Thyroid gland (tissue), 4 donors: ENCODE measurements around the gene DLGAP4. TPM values are rescaled to one million over a fixed set of nuclear protein-coding genes. Genes with fewer than 3 reads are reported as not detected.

Source experiments
- DNase-seq, 2 donors: peaks; one replicate each; pipeline ENCODE4 v3.0.0-alpha.2; 2019
- H3K27ac ChIP-seq, 3 donors: fragments of 200-600 bp; sonication (generic); 1 replicate in 2 of 3; 2 replicates in 1 of 3; pipeline ENCODE4 v1.5.1; 2016 to 2019; ENCODE audit warnings: mild to moderate bottlenecking in 1 of 3, moderate library complexity in 1 of 3
- H3K27me3 ChIP-seq: fragments of 200-600 bp; sonication (generic); one replicate; pipeline ENCODE4 v1.5.1; 2019
- H3K36me3 ChIP-seq, 2 donors: fragments of 200-600 bp; sonication (generic); one replicate each; pipeline ENCODE4 v1.5.1; 2016 to 2019
- H3K4me1 ChIP-seq, 2 donors: fragments of 200-600 bp; sonication (generic); one replicate each; pipeline ENCODE4 v1.5.1; 2017 to 2019
- H3K4me3 ChIP-seq, 3 donors: fragments of 200-600 bp; sonication (generic); replicated peaks in 1 of 3; 1 replicate in 2 of 3; 2 replicates in 1 of 3; pipeline ENCODE4 v1.5.1; 2016; ENCODE audit warnings: mild to moderate bottlenecking in 1 of 3
- H3K9me3 ChIP-seq: fragments of 200-600 bp; sonication (generic); one replicate; pipeline ENCODE4 v1.5.1; 2017
- CTCF ChIP-seq, 6 experiments: fragments of 200-600 bp in 3 of 6; fragments of 450-650 bp in 3 of 6; sonication (generic) in 3 of 6; IDR thresholded peaks; one replicate each; pipeline ENCODE4 v1.5.1; 2016 to 2019; ENCODE audit warnings: antibody characterized with exemption in 6 of 6, mild to moderate bottlenecking in 2 of 6, inconsistent platforms in 1 of 6, moderate library complexity in 1 of 6
- POLR2A ChIP-seq, 2 donors: fragments of 450-650 bp; IDR thresholded peaks; one replicate each; pipeline ENCODE4 v1.6.1; 2017; ENCODE audit warnings: antibody characterized with exemption in 2 of 2, mild to moderate bottlenecking in 2 of 2, moderate library complexity in 1 of 2
- WGBS, 2 donors: methylation state at CpG; one replicate each; pipeline ENCODE4 v1.1.5; 2017; 5-methylcytosine and 5-hydroxymethylcytosine counted together
- intact Hi-C: fragments of 100-400 bp; cut with DNase I; formaldehyde crosslinking; loops from one replicate; pipeline ENCODE4 v1.15.1; 2023
- total RNA-seq, 4 donors: library from RNA; depleted of rRNA; stranded (reverse); fragments of >200 nt; gene quantifications; one replicate each; pipeline ENCODE4 v1.2.3, GENCODE V29; 2016

DLGAP4 gene
- total RNA-seq, 4 donors from 2014 or later: 29.3 to 52.4 (median 41.5) TPM

- Histone ChIP-seq H3K4me1 (peaks cover 0 to under 1% of the 10 kb centered on the region in 2 donors), H3K36me3 (no peaks in the 10 kb centered on the region), H3K27me3 (peaks cover under 1% of the 10 kb centered on the region), H3K27ac (no peak overlapping the region), H3K9me3 (no peaks in the 10 kb centered on the region), H3K4me3 (no peak overlapping the region)
- intact Hi-C loops: no loop called here
- TF ChIP-seq CTCF (IDR thresholded peaks at IDR 0.05): no peak
- no peak for TF ChIP-seq POLR2A (IDR thresholded peaks at IDR 0.05)
- WGBS, 2 donors: 71 to 72% methylated on average over 21 to 22 of the region's 22 CpGs
- no peak for DNase-seq
Observed at GRCh38 chr20:36311854-36312723, 6.0 kb downstream of the DLGAP4 start.

- no peak for DNase-seq
- Histone ChIP-seq H3K27me3 (no peaks in the 10 kb centered on the region), H3K36me3 (no peaks in the 10 kb centered on the region), H3K4me1 (no peaks in the 10 kb centered on the region), H3K27ac (no peak overlapping the region), H3K9me3 (no peaks in the 10 kb centered on the region), H3K4me3 (no peak overlapping the region)
- WGBS, 2 donors: 29 to 47% methylated on average over 10 to 14 of the region's 14 CpGs
- intact Hi-C loops: no loop called here
- TF ChIP-seq CTCF (IDR thresholded peaks at IDR 0.05): no peak
- TF ChIP-seq POLR2A (IDR thresholded peaks at IDR 0.05): no peak
Observed at GRCh38 chr20:36312724-36313441, 6.7 kb downstream of the DLGAP4 start.

GRCh38 chr20:36313476-36313875 is 7.3 kb downstream of the DLGAP4 start:
- WGBS, 2 donors: 78 to 90% methylated on average over 2 to 3 of the region's 3 CpGs
- DNase-seq: no peak
- H3K36me3 ChIP-seq: no peaks in the 10 kb centered on the region
- H3K27me3 ChIP-seq: no peaks in the 10 kb centered on the region
- TF ChIP-seq POLR2A (IDR thresholded peaks at IDR 0.05) (no peak), CTCF (IDR thresholded peaks at IDR 0.05) (no peak)
- H3K4me3 ChIP-seq: no peak overlapping the region
- H3K4me1 ChIP-seq: no peaks in the 10 kb centered on the region
- H3K27ac ChIP-seq: no peak overlapping the region
- intact Hi-C loops: no loop called here
- H3K9me3 ChIP-seq: no peaks in the 10 kb centered on the region

- Histone ChIP-seq H3K4me1 (no peaks in the 10 kb centered on the region), H3K4me3 (no peak overlapping the region), H3K27ac (no peak overlapping the region), H3K36me3 (no peaks in the 10 kb centered on the region), H3K27me3 (no peaks in the 10 kb centered on the region), H3K9me3 (no peaks in the 10 kb centered on the region)
- 78 to 82% methylated on average over 9 to 10 of the region's 11 CpGs for WGBS, 2 donors
- no peak for TF ChIP-seq CTCF (IDR thresholded peaks at IDR 0.05)
- TF ChIP-seq POLR2A (IDR thresholded peaks at IDR 0.05): no peak
- DNase-seq: no peak
- intact Hi-C loops: no loop called here
Observed at GRCh38 chr20:36313926-36314325, 7.8 kb downstream of the DLGAP4 start.
